GM19395 (cell line): ENCODE measurements around the gene KRT79.
"Not testable (repeated sequence)": the region's sequence is repeated elsewhere in the genome, so short reads cannot be mapped to it uniquely, and the experiment has no call there.

Experiments
- ATAC-seq: cut with Tn5 transposase; IDR thresholded peaks from one replicate; pipeline ENCODE4 v1.9.1; 2021; ENCODE audit warnings: mild to moderate bottlenecking, moderate library complexity; ENCODE audit not compliant: unreplicated experiment

The KRT79 gene

GRCh38 chr12:52861511-52861910, 27.4 kb upstream of the KRT79 start:
- no peak for ATAC-seq

GRCh38 chr12:52860102-52860823, 26.2 kb upstream of the KRT79 start:
- ATAC-seq = no peak

- ATAC-seq = no peak
These were observed 23.4 kb upstream of the KRT79 start for GRCh38 chr12:52857500-52857899.

GRCh38 chr12:52856787-52857186, 22.7 kb upstream of the KRT79 start:
- ATAC-seq = no peak

- not testable (repeated sequence) for ATAC-seq
These were observed 22.0 kb upstream of the KRT79 start for GRCh38 chr12:52856077-52856476.

GRCh38 chr12:52851787-52852186, 17.7 kb upstream of the KRT79 start:
- no peak for ATAC-seq

- ATAC-seq = no peak
These were observed 16.6 kb upstream of the KRT79 start for GRCh38 chr12:52850681-52851080.

- ATAC-seq = no peak
These were observed 15.4 kb upstream of the KRT79 start for GRCh38 chr12:52849511-52849910.

GRCh38 chr12:52848661-52849255, 14.6 kb upstream of the KRT79 start, which contains the start of gene KRT78:
KRT78 (minus strand) TSS chr12:52848994; CDS start chr12:52848930, 64 bp downstream.
- no peak for ATAC-seq

- ATAC-seq = no peak
These were observed 13.4 kb upstream of the KRT79 start for GRCh38 chr12:52847335-52848102.

GRCh38 chr12:52846356-52846970, 12.4 kb upstream of the KRT79 start:
- ATAC-seq = no peak

GRCh38 chr12:52845946-52846345, 11.8 kb upstream of the KRT79 start:
- ATAC-seq = no peak

GRCh38 chr12:52844386-52844785, 10.3 kb upstream of the KRT79 start:
- no peak for ATAC-seq

GRCh38 chr12:52839436-52840105, 5.5 kb upstream of the KRT79 start:
- ATAC-seq = no peak

- no peak for ATAC-seq
These were observed 4.7 kb upstream of the KRT79 start for GRCh38 chr12:52838609-52839435.

GRCh38 chr12:52837781-52838608, 3.9 kb upstream of the KRT79 start:
- ATAC-seq = no peak

GRCh38 chr12:52837413-52837741, 3.3 kb upstream of the KRT79 start:
- no peak for ATAC-seq

GRCh38 chr12:52836491-52837412, 2.6 kb upstream of the KRT79 start:
- no peak for ATAC-seq
